GM12878 (cell line): ENCODE data around the gene HIVEP3. TPM values are rescaled to one million over a fixed set of nuclear protein-coding genes. Genes with fewer than 3 reads are reported as not detected.

Experiments
- ATAC-seq: fragments of 200-7000 bp; cut with Tn5 transposase; 3 replicates; pipeline ENCODE4 v1.9.1; 2020; ENCODE audit warnings: mild to moderate bottlenecking, moderate library complexity
- BruUV-seq: library from RNA; stranded (reverse); fragments of 400-500 nt; replicated peaks from 2 replicates; lab custom pipeline; 2021; lab: Mats Ljungman, UMichigan
- CTCF ChIA-PET: fragments of 300-600 bp; sonication (Branson Sonifier 250); formaldehyde crosslinking; extraction: SDS; loops from one replicate; lab custom pipeline; 2021; ENCODE audit warnings: inconsistent platforms; lab: Yijun Ruan, JAX
- POLR2A ChIA-PET: fragments of 350-600 bp; formaldehyde crosslinking; extraction: SDS; loops from one replicate; lab custom pipeline; 2021; ENCODE audit warnings: inconsistent platforms; lab: Charles Lee
- RAD21 ChIA-PET: fragments of 300-600 bp; sonication (Branson Sonifier 250); formaldehyde crosslinking; loops from one replicate; lab custom pipeline; 2023; ENCODE audit warnings: antibody characterized with exemption; ENCODE audit not compliant: unreplicated experiment; lab: Charles Lee
- SMC1A ChIA-PET: fragments of 300-600 bp; sonication (Branson Sonifier 250); formaldehyde crosslinking; loops from one replicate; lab custom pipeline; 2023; ENCODE audit not compliant: unreplicated experiment, uncharacterized antibody; lab: Charles Lee
- DNase-seq: peaks from one replicate; pipeline ENCODE4 v3.0.0-alpha.2; 2011; ENCODE audit warnings: low read depth, low spot score
- FAIRE-seq: peaks from 3 replicates; lab custom pipeline; 2011; peaks lifted over from hg19 to GRCh38; lab: Jason Lieb, UNC
- H2AFZ ChIP-seq: 2 replicates; pipeline ENCODE4 v1.6.0; 2011; ENCODE audit warnings: low read depth, low read length, control low read depth; ENCODE audit not compliant: control insufficient read depth
- H3K27ac ChIP-seq: 2 replicates; pipeline ENCODE4 v1.5.1; 2011; ENCODE audit warnings: control low read depth; ENCODE audit not compliant: control insufficient read depth, insufficient read depth
- H3K27me3 ChIP-seq, 2 experiments: replicated peaks in 1 of 2; 2 replicates each; pipeline versions ENCODE4 v1.6.0 to v1.6.1; 2011; ENCODE audit warnings: low read length in 1 of 2; ENCODE audit not compliant: control insufficient read depth in 2 of 2, insufficient read depth in 2 of 2
- H3K36me3 ChIP-seq, 2 experiments: 2 replicates each; pipeline ENCODE4 v1.5.1; 2011; ENCODE audit warnings: low read length in 1 of 2; ENCODE audit not compliant: control insufficient read depth in 2 of 2, insufficient read depth in 2 of 2
- H3K4me1 ChIP-seq: 2 replicates; pipeline ENCODE4 v1.6.1; 2011; ENCODE audit warnings: mild to moderate bottlenecking, low read length, moderate library complexity, mixed read lengths; ENCODE audit not compliant: control insufficient read depth, insufficient read depth
- H3K4me2 ChIP-seq: 2 replicates; pipeline ENCODE4 v1.6.0; 2011; ENCODE audit warnings: control low read depth; ENCODE audit not compliant: control insufficient read depth, insufficient read depth
- H3K4me3 ChIP-seq: fragments of 200-600 bp; sonication (generic); 2 replicates; pipeline ENCODE4 v1.5.1; 2016
- H3K79me2 ChIP-seq: 2 replicates; pipeline ENCODE4 v1.6.0; 2011; ENCODE audit warnings: low read length; ENCODE audit not compliant: control insufficient read depth, insufficient read depth
- H3K9ac ChIP-seq: 2 replicates; pipeline ENCODE4 v1.8.0; 2011; ENCODE audit warnings: low read length, control low read depth, mixed read lengths; ENCODE audit not compliant: control insufficient read depth, insufficient read depth
- H3K9me3 ChIP-seq: replicated peaks from 3 replicates; pipeline ENCODE4 v1.5.1; 2011; ENCODE audit warnings: mild to moderate bottlenecking, low read length; ENCODE audit not compliant: control insufficient read depth, insufficient read depth
- H4K20me1 ChIP-seq: 2 replicates; pipeline ENCODE4 v1.6.0; 2011; ENCODE audit not compliant: control insufficient read depth, insufficient read depth
- CBFB ChIP-seq: IDR thresholded peaks from 2 replicates; pipeline ENCODE4 v1.6.1; 2016; ENCODE audit warnings: antibody characterized with exemption, low read depth
- CBX5 ChIP-seq: sonication (generic); IDR thresholded peaks from 2 replicates; pipeline ENCODE4 v1.6.1; 2016; ENCODE audit warnings: low read depth, moderate library complexity, mild to moderate bottlenecking, inconsistent platforms
- CHD1 ChIP-seq: IDR thresholded peaks from 2 replicates; pipeline ENCODE4 v1.6.1; 2012; ENCODE audit warnings: low read depth, low read length, improper control_type of control experiment
- DPF2 ChIP-seq: fragments of 450-650 bp; IDR thresholded peaks from 2 replicates; pipeline ENCODE4 v1.6.1; 2017; ENCODE audit warnings: mild to moderate bottlenecking
- EGR1 ChIP-seq, 2 experiments: IDR thresholded peaks; 1 replicate in 1 of 2; 2 replicates in 1 of 2; pipeline ENCODE4 v1.6.1; 2011 to 2012; ENCODE audit warnings: low read depth in 2 of 2, low read length in 2 of 2, borderline replicate concordance in 1 of 2, mild to moderate bottlenecking in 1 of 2, moderate library complexity in 1 of 2
- HCFC1 ChIP-seq: fragments of 150-350 bp; IDR thresholded peaks from 2 replicates; pipeline ENCODE4 v1.6.1; 2014; ENCODE audit warnings: low read length
- MEF2A ChIP-seq: IDR thresholded peaks from 2 replicates; pipeline ENCODE4 v1.6.1; 2011; ENCODE audit warnings: low read depth, mild to moderate bottlenecking, low read length, moderate library complexity; ENCODE audit not compliant: insufficient read depth
- MLLT1 ChIP-seq: fragments of 450-650 bp; IDR thresholded peaks from 2 replicates; pipeline ENCODE4 v1.6.1; 2016; ENCODE audit warnings: mild to moderate bottlenecking
- MTA3 ChIP-seq: IDR thresholded peaks from 2 replicates; pipeline ENCODE4 v1.6.1; 2012; ENCODE audit warnings: low read length, inconsistent platforms, borderline replicate concordance
- NR2F1 ChIP-seq: fragments of 450-650 bp; conservative IDR thresholded peaks from 2 replicates; pipeline ENCODE4 v1.6.1; 2017; ENCODE audit warnings: mild to moderate bottlenecking
- PAX5 ChIP-seq: IDR thresholded peaks from 2 replicates; pipeline ENCODE4 v1.6.1; 2011; ENCODE audit warnings: low read depth, low read length, borderline replicate concordance
- RUNX3 ChIP-seq: IDR thresholded peaks from 2 replicates; pipeline ENCODE4 v1.6.1; 2012; ENCODE audit warnings: low read length, inconsistent platforms
- TAF1 ChIP-seq: IDR thresholded peaks from 2 replicates; pipeline ENCODE4 v1.6.1; 2011; ENCODE audit warnings: mild to moderate bottlenecking, low read depth, low read length, borderline replicate concordance
- TCF12 ChIP-seq: IDR thresholded peaks from 2 replicates; pipeline ENCODE4 v1.6.1; 2011; ENCODE audit warnings: low read depth, mild to moderate bottlenecking, low read length
- ZBTB40 ChIP-seq: fragments of 450-650 bp; IDR thresholded peaks from 2 replicates; pipeline ENCODE4 v1.6.1; 2016; ENCODE audit warnings: mild to moderate bottlenecking, moderate library complexity, borderline replicate concordance
- ZNF384 ChIP-seq: IDR thresholded peaks from 2 replicates; pipeline ENCODE4 v1.6.1; 2012; ENCODE audit warnings: low read depth, mild to moderate bottlenecking, low read length, improper control_type of control experiment, borderline replicate concordance
- WGBS: methylation state at CpG from one replicate; pipeline ENCODE4 v1.1.6; 2016; ENCODE audit warnings: low lambda C conversion rate; ENCODE audit not compliant: insufficient replicate concordance, insufficient coverage; ENCODE audit errors: missing lambda C conversion rate; 5-methylcytosine and 5-hydroxymethylcytosine counted together
- in situ Hi-C: fragments of 300-500 bp; cut with MboI; formaldehyde crosslinking; loops from 9 replicates; pipeline ENCODE4 v1.14.3; 2018; ENCODE audit warnings: mixed read lengths
- intact Hi-C: fragments of 100-400 bp; cut with micrococcal nuclease; formaldehyde crosslinking; loops from one replicate; pipeline ENCODE4 v1.14.2; 2022; ENCODE audit not compliant: unreplicated experiment
- polyA plus RNA-seq, 11 experiments: library from polyadenylated mRNA; depleted of rRNA in 4 of 11; unstranded in 6 of 11; stranded (reverse) in 5 of 11; fragments of >200 nt; fragmentation: Nextera tagmentation in 4 of 11; fragmentation: Illumina TruSeq in 1 of 11; extraction: Ambion mirVana in 4 of 11; extraction: Trizol in 1 of 11; gene quantifications; 1 replicate in 1 of 11; 2 replicates in 10 of 11; pipeline versions ENCODE4 v1.2.1 to v1.2.3, GENCODE V29; 2011 to 2016; ENCODE audit warnings: inconsistent platforms in 2 of 11, missing spikeins in 2 of 11, low read depth in 1 of 11
- total RNA-seq, 4 experiments: library from RNA; depleted of rRNA in 3 of 4; stranded (reverse); fragments of >200 nt in 3 of 4; fragmentation: Illumina TruSeq in 1 of 4; extraction: Trizol in 1 of 4; gene quantifications; 2 replicates each; pipeline versions ENCODE4 v1.2.1 to v1.2.3, GENCODE V29; 2013 to 2021
- TF ChIP-seq, protein P1 (sequence below): fragments of 450-650 bp; formaldehyde crosslinking; IDR thresholded peaks from 2 replicates; pipeline ENCODE4 v1.5.0; 2022; ENCODE audit warnings: mild to moderate bottlenecking, missing genetic modification characterization

Gene HIVEP3
- total and polyA plus RNA-seq, 10 of the 15 experiments (the other 5 are each of a cell fraction or from before 2014, with no cell fraction given) = 1.8 to 13.6 (median 3.8) TPM

DNA sequence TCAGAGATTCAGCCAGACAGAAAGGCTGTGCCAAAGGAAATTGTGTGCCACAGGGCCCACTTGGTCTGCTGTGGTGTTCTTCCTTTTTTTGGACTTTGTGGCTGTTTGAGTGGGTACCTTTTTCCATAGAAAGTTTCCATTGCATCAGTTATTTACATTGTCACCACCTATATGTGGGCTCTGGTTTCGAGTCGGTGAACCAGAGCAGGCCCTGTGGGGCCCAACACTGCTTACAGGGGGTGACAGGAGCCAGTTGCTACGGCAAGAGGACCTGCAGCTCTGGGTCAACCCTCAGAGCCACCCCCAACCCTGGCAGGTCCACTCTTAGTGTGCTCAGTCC, 277.3 kb downstream of the HIVEP3 start:
- Histone ChIP-seq H3K27me3 (no peaks in the 10 kb centered on the region), H3K36me3 (no peaks in the 10 kb centered on the region; a peak in 1 of 4 replicates), H3K9ac (no peak overlapping the region), H3K4me1 (peaks cover 43% of the 10 kb centered on the region), H3K4me2 (no peak overlapping the region; the same call in 1 of the 2 replicates), H3K4me3 (no peak overlapping the region), H2AFZ (no peak overlapping the region), H4K20me1 (no peaks in the 10 kb centered on the region), H3K79me2 (no peaks in the 10 kb centered on the region; the same call in 1 of the 2 replicates), H3K27ac (no peak overlapping the region), H3K9me3 (no peaks in the 10 kb centered on the region)
- WGBS = 0% methylated on average over 3 of the region's 3 CpGs
- in situ Hi-C loops = no loop called here
- POLR2A ChIA-PET = interaction anchor here (0.6 to 3.5 kb wide), 5 partner anchors 11 to 88 kb away, joined by 3 to 15 read pairs (median 3); no protein-coding TSS in a partner anchor
- SMC1A ChIA-PET = interaction anchor here (1.0 to 8.1 kb wide), 6 partner anchors 11 to 82 kb away, joined by 3 to 102 read pairs (median 4); no protein-coding TSS in a partner anchor
- DNase-seq = peak; percentile 48
- FAIRE-seq = no peak
- peak; percentile 88 for ATAC-seq
- CTCF ChIA-PET = interaction anchor here (1.0 to 1.3 kb wide), 2 partner anchors 17 to 32 kb away, joined by 3 to 4 read pairs; no protein-coding TSS in a partner anchor
- RAD21 ChIA-PET = interaction anchor here (1.0 to 7.0 kb wide), 4 partner anchors 16 to 97 kb away, joined by 3 to 83 read pairs (median 10); no protein-coding TSS in a partner anchor
- BruUV-seq = no TSS peak
- intact Hi-C loops = no loop called here
- TF ChIP-seq EGR1 (IDR thresholded peaks at IDR 0.05; ENCODE audit: borderline replicate concordance in 1 of 2, low read depth in 2 of 2, low read length in 2 of 2) (no peak), ZNF384 (no peak), CHD1 (no peak), MEF2A (no peak), PAX5 (no peak), DPF2 (peak; percentile 76; the same call in 1 of the 2 replicates), MTA3 (peak; percentile 62; the same call in 1 of the 2 replicates), HCFC1 (no peak), NR2F1 (peak; percentile 82), RUNX3 (peak; percentile 85), CBFB (no peak), MLLT1 (peak; percentile 20; the same call in 1 of the 2 replicates), CBX5 (no peak), ZBTB40 (no peak), TAF1 (no peak), TCF12 (no peak)
- TF ChIP-seq, protein P1, sequence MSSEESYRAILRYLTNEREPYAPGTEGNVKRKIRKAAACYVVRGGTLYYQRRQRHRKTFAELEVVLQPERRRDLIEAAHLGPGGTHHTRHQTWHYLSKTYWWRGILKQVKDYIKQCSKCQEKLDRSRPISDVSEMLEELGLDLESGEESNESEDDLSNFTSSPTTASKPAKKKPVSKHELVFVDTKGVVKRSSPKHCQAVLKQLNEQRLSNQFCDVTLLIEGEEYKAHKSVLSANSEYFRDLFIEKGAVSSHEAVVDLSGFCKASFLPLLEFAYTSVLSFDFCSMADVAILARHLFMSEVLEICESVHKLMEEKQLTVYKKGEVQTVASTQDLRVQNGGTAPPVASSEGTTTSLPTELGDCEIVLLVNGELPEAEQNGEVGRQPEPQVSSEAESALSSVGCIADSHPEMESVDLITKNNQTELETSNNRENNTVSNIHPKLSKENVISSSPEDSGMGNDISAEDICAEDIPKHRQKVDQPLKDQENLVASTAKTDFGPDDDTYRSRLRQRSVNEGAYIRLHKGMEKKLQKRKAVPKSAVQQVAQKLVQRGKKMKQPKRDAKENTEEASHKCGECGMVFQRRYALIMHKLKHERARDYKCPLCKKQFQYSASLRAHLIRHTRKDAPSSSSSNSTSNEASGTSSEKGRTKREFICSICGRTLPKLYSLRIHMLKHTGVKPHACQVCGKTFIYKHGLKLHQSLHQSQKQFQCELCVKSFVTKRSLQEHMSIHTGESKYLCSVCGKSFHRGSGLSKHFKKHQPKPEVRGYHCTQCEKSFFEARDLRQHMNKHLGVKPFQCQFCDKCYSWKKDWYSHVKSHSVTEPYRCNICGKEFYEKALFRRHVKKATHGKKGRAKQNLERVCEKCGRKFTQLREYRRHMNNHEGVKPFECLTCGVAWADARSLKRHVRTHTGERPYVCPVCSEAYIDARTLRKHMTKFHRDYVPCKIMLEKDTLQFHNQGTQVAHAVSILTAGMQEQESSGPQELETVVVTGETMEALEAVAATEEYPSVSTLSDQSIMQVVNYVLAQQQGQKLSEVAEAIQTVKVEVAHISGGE (CRISPR knock-in tag) = no peak
